Ecto neural progenitor cell (in vitro differentiated cells): ENCODE results near the gene DIPK1C.
"Not testable (repeated sequence)": the region's sequence is repeated elsewhere in the genome, so short reads cannot be mapped to it uniquely, and the experiment has no call there.

ENCODE experiments used
- DNase-seq: peaks from one replicate; pipeline ENCODE4 v3.0.0-alpha.2; 2018; ENCODE audit warnings: low spot score

DIPK1C gene

DNA sequence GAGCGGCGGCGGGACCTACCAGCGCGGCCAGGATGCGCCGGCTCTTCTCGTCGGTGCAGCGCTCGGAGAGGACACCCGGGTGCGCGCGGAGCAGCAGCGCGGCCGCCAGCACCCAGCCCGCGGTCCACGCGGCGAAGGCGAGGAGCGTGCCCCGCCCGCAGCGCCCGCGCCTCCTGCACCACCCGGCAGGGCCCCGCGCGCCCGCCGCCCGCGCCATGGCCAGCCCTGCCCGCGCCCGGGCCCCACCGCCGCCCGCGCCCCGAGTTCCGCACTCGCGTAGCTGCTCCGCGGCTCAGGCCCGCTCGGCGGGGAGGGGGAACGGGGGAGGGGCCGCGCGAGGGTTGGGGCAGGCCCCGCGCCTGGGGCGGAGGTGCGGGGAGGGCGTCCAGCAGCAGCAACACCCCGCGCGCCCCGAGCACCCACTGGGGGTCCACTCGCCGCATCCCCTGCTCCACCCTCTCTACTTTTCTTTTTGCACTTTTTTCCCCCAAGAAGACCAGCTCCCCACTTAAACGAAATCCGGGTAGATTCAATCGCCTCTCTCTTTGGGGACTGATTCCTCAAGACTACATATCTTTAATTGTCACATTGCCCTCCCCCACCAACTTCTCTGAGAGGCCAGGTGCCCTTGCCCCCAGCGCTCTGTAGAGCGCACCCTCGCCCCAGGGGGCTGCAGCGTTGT is at the start of gene DIPK1C:
Gene DIPK1C, minus strand, starts transcription at position 266 of the 682 bp plus-strand sequence. Its CDS starts 49 bp downstream, at position 217.
- peak; percentile 68 for DNase-seq

- DNase-seq = no peak
Observed at GRCh38 chr18:74506448-74507084, 49.5 kb upstream of the DIPK1C start.

GRCh38 chr18:74505776-74506175 is 48.7 kb upstream of the DIPK1C start:
- no peak for DNase-seq

GRCh38 chr18:74503137-74503536 is 46.0 kb upstream of the DIPK1C start:
- DNase-seq = no peak

- no peak for DNase-seq
Observed at GRCh38 chr18:74501386-74501785, 44.3 kb upstream of the DIPK1C start.

- not testable (repeated sequence) for DNase-seq
Observed at GRCh38 chr18:74500774-74501173, 43.7 kb upstream of the DIPK1C start.

DNA sequence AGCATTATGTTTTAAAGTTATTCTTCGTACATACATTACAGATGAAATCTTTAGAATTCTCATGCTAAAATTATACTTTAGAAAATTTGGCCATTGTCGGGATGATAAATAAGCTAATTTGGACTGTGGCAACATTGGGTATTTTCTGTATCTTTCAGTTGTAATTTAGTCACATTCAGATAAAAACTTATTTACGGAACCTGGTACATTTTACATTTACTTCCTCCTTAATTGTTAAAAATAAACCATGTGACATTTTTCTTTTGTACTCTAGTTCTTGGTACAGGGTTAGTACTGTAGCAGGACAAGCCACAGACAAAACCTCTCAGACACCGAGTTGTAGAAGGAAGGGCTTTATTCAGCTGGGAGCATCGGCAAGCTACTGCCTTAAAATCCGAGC is 43.3 kb upstream of the DIPK1C start:
- no peak for DNase-seq

DNA sequence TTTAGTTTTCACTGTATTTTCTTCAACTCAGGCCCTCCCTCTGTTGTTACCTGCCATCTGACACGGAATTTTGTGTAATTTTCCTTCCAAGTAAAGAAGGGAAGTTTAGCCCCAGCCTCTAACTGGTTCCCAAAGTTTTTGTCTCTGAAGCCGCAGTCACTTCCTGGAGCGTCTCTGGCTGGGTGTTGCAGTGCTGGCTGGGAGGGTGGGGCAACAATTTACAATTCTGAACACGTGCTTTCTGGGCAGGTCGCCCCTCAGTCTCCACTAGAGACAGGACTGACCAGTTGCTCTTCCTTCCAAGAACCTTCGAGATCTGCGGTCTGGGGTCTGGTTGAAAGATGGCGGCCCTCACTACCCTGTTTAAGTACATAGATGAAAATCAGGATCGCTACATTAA is 42.5 kb upstream of the DIPK1C start:
- DNase-seq = no peak

DNA sequence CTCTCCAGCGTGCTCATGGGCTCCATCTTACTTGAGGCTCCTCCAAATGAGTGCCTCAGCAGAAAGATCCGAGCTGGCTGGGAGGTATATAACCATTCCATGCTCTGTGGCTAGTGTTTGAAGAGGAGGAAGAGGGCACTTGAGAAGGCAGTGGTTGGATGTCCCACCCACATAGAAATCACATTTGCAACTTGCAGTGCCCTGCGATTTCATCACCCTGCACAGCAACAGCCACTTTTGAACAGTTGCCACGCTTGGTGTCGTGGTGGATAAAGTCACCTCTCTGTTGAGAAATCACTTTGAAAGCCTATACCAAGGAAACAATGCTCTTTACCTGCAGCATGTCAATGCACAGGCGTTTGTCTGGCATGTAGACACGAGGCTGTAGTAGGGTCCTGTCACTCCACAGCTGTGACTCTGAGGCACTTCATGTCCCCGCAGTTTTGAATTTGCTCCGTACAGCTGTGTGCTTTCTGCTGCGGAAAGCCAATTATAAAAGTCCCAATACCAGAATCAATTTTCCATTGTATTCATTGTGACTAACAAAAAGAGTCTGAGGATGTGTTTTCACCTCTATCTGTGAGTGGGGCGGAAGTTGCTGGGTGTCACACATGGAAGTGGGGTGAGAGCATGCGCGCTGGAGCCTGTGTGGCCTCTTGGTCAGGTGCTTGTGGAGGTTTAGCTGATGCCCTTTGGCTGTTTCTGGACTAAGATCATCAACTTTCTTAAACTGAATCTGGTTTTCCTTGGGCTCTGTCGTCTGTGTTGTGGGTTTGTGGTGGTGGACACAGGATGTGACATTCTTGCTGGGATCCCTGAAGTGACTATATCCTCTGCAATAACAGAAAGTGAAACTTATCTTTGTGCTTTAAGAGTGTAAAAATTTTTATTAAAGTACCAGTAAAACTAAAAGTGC is 41.9 kb upstream of the DIPK1C start:
- DNase-seq = no peak

GRCh38 chr18:74497778-74498177 is 40.7 kb upstream of the DIPK1C start:
- no peak for DNase-seq

GRCh38 chr18:74497324-74497676 is 40.2 kb upstream of the DIPK1C start:
- no peak for DNase-seq

GRCh38 chr18:74496508-74497323 is 39.6 kb upstream of the DIPK1C start:
- no peak for DNase-seq

DNA sequence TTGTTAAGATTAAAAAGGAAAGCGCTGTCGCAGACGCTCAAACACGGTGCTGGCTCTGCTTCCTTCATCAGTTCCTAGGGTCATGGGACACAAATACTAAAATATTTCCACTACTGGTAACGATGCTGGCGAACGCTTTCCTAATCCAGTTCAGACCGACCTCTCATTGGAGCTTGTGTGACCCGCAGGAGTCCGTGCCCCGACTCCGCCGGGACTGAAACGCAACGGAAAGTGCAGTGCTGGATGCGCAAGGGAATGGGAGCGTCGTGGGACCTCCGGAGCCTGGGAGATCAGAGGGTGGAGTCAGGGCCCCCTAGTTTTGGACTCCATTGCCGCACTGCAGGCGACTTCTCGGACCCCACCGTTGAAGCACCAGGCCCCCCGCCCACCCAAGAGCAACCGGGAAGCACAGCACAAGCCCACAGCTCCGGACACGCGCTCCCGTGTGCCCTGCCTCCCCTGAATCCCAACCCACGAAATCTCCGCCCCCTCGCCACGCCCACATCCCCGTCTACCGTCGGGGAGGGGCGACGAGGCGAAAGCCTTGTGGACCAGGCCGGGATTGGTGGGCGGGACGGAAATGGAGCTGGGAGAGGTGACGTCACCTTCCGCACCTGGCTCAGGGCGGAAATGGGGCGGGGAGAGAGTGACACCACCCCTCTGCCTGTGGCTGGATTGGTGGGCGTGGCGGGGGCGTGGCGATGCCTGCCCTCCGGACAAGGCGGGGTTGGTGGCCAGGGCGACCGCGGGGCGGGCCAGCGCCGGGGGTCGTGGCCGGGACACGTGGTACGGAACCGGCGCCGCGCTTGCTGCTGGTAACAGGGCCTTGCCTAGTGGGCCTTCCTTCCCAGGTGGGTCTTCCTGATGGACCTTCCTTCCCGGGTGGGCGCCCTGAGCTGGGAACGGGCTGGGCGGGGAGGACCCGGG is 38.7 kb upstream of the DIPK1C start, which contains the start of gene CNDP2:
Gene CNDP2, plus strand, starts transcription at position 783 of the 927 bp plus-strand sequence. CDS start 3,611 bp downstream, outside the sequence.
- peak; percentile 99 for DNase-seq

GRCh38 chr18:74494514-74494913 is 37.4 kb upstream of the DIPK1C start:
- no peak for DNase-seq

DNA sequence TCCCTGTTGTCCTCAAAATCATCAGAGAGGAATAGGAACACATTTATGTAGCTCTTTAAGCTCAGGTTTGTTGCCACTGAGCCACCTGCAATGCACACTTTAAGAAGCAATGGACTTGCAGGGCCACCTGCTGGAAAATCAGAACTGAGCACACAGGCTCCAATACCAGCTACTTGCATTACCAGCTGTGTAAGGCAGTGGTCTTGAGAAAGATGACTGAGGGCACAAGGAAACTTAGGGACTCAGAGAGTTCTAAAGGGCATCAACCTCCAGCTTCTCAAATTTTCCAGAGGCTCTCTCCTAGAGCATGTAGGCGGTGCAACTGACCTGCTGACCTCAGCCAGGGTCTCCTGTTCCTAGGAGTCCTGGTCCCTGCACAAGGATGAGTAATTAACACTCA is 36.6 kb upstream of the DIPK1C start:
- DNase-seq = no peak

DNA sequence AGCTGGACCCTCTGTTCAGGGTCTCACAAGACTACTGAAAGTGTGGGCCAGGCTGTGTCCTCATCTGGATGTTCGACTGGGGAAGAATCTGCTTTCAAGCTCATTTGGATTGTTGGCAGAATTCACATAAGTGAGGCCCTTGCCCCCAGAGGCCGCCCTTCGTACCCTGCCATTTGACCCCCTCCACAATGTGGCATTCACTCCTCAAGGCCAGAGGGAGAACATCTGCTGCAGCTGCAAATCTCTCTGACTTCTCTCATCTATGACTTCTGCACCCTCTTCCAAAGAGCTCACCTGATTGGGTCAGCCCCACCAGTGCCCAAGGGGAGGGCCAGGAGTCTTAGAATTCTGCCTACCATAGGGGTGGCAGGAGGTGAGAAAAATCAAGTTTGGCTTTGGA is 35.2 kb upstream of the DIPK1C start:
- DNase-seq = no peak

GRCh38 chr18:74489676-74490075 is 32.6 kb upstream of the DIPK1C start:
- no peak for DNase-seq

DNA sequence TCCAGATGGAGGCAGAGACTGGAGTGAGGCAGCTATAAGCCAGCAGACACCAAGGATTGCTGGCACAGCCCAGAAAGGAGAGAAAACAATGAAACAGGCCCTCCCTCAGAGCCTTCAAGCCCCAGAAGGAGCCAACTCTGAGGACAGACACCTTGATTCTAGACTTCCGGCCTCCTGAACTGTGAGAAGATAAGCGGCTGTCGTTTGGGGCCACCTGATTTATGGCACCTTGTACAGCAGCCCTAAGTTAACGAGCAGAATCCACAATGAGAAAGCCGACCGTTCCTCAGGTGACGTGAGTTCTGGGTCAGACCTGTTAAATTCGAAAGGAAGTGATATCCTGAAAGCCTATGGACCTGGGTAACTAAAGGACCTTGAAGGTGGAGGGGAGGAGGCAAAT is 31.8 kb upstream of the DIPK1C start:
- DNase-seq = no peak

DNA sequence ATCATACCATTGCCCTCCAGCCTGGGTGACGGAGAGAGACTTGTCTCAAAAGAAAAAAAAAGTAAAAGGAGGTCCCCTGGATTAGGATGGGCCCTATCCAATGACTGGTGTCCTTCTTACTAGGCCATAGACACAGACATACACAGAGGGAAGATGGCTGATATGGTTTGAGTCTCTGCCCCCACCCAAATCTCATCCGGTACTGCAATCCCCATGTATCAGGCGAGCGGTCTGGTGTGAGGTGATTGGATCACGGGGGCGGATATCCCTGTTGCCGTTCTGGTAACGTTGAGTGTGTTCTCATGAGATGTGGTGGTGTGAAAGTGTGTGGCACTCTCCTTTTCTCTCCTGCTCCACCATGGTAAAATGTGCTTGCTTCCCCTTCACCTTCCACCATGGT is 31.2 kb upstream of the DIPK1C start:
- no peak for DNase-seq

- DNase-seq = no peak
Observed at GRCh38 chr18:74486119-74486849, 29.2 kb upstream of the DIPK1C start.
